HepG2 (cell line): Measurements from ENCODE around the gene RNASE8. TPM values are rescaled to one million over a fixed set of nuclear protein-coding genes. Genes with fewer than 3 reads are reported as not detected.

Experiments used
- BORCS8-MEF2B ChIP-seq: sonication (generic); formaldehyde crosslinking; IDR thresholded peaks from 2 replicates; pipeline ENCODE4 v1.8.0; 2022; ENCODE audit warnings: mild to moderate bottlenecking, missing genetic modification reagents
- DMAP1 ChIP-seq: IDR thresholded peaks from 2 replicates; pipeline ENCODE4 v1.6.1; 2016
- DPF2 ChIP-seq: sonication (generic); formaldehyde crosslinking; IDR thresholded peaks from 2 replicates; pipeline ENCODE4 v1.4.0; 2020; ENCODE audit warnings: mild to moderate bottlenecking, low read depth, missing genetic modification reagents, borderline replicate concordance
- FIP1L1 ChIP-seq: fragments of 200-400 bp; formaldehyde crosslinking; IDR thresholded peaks from 2 replicates; pipeline ENCODE4 v1.6.1; 2018; ENCODE audit warnings: low read depth, mild to moderate bottlenecking, low read length, moderate library complexity, borderline replicate concordance; ENCODE audit not compliant: insufficient read depth
- HMG20A ChIP-seq: IDR thresholded peaks from 2 replicates; pipeline ENCODE4 v1.6.1; 2016; ENCODE audit warnings: borderline replicate concordance
- IRF2 ChIP-seq: IDR thresholded peaks from 2 replicates; pipeline ENCODE4 v1.6.1; 2018; ENCODE audit warnings: missing genetic modification reagents, missing compliant biosample characterization
- KAT2B ChIP-seq: fragments of 150-350 bp; IDR thresholded peaks from 2 replicates; pipeline ENCODE4 v1.6.1; 2014; ENCODE audit warnings: low read depth, low read length, borderline replicate concordance
- MED8 ChIP-seq: sonication (generic); formaldehyde crosslinking; IDR thresholded peaks from 2 replicates; pipeline ENCODE4 v1.8.1; 2023; ENCODE audit warnings: mild to moderate bottlenecking, missing genetic modification reagents; ENCODE audit not compliant: insufficient replicate concordance
- NFE2L2 ChIP-seq: fragments of 150-350 bp; IDR thresholded peaks from 2 replicates; pipeline ENCODE4 v1.6.1; 2014; ENCODE audit warnings: low read length
- NRL ChIP-seq: sonication (generic); formaldehyde crosslinking; IDR thresholded peaks from 2 replicates; pipeline ENCODE4 v1.5.0; 2020; ENCODE audit warnings: missing genetic modification reagents, mild to moderate bottlenecking, moderate library complexity, borderline replicate concordance
- PHF5A ChIP-seq: IDR thresholded peaks from one replicate; pipeline ENCODE4 v1.6.1; 2018; ENCODE audit warnings: low read depth, missing genetic modification reagents; ENCODE audit not compliant: unreplicated experiment
- PHF8 ChIP-seq: sonication (generic); formaldehyde crosslinking; IDR thresholded peaks from 2 replicates; pipeline ENCODE4 v1.5.0; 2020; ENCODE audit warnings: missing genetic modification reagents
- RFX1 ChIP-seq: fragments of 450-650 bp; IDR thresholded peaks from 2 replicates; pipeline ENCODE4 v1.6.1; 2017
- SALL2 ChIP-seq: sonication (generic); formaldehyde crosslinking; IDR thresholded peaks from 2 replicates; pipeline ENCODE4 v1.8.1; 2023; ENCODE audit warnings: mild to moderate bottlenecking, missing genetic modification reagents, inconsistent platforms
- SMYD3 ChIP-seq: sonication (generic); formaldehyde crosslinking; IDR thresholded peaks from 2 replicates; pipeline ENCODE4 v1.8.1; 2023; ENCODE audit warnings: mild to moderate bottlenecking, missing genetic modification reagents
- SRY ChIP-seq: sonication (generic); formaldehyde crosslinking; IDR thresholded peaks from 2 replicates; pipeline ENCODE4 v1.8.0; 2022; ENCODE audit warnings: mild to moderate bottlenecking, missing genetic modification reagents
- TGIF2 ChIP-seq: IDR thresholded peaks from 2 replicates; pipeline ENCODE4 v1.6.1; 2016; ENCODE audit warnings: control low read depth, missing compliant biosample characterization
- ZBTB1 ChIP-seq: sonication (generic); formaldehyde crosslinking; IDR thresholded peaks from 2 replicates; pipeline ENCODE4 v1.4.0; 2020; ENCODE audit warnings: missing genetic modification reagents, borderline replicate concordance
- ZFP41 ChIP-seq: sonication (generic); formaldehyde crosslinking; IDR thresholded peaks from 2 replicates; pipeline ENCODE4 v1.4.0; 2020; ENCODE audit warnings: mild to moderate bottlenecking, missing genetic modification reagents, borderline replicate concordance
- ZNF160 ChIP-seq: sonication (generic); formaldehyde crosslinking; IDR thresholded peaks from 2 replicates; pipeline ENCODE4 v1.8.0; 2022; ENCODE audit warnings: mild to moderate bottlenecking, inconsistent platforms, missing genetic modification reagents
- ZNF451 ChIP-seq: sonication (generic); formaldehyde crosslinking; IDR thresholded peaks from 2 replicates; pipeline ENCODE4 v1.5.0; 2020; ENCODE audit warnings: mild to moderate bottlenecking, missing genetic modification reagents
- ZNF605 ChIP-seq: sonication (generic); formaldehyde crosslinking; IDR thresholded peaks from 2 replicates; pipeline ENCODE4 v1.8.0; 2022; ENCODE audit warnings: mild to moderate bottlenecking, missing genetic modification reagents
- ZNF776 ChIP-seq: sonication (generic); formaldehyde crosslinking; IDR thresholded peaks from 2 replicates; pipeline ENCODE4 v1.4.0; 2020; ENCODE audit warnings: mild to moderate bottlenecking, missing genetic modification reagents
- polyA plus RNA-seq, 8 experiments: library from polyadenylated mRNA; depleted of rRNA in 3 of 8; stranded (reverse) in 7 of 8; unstranded in 1 of 8; fragments of >200 nt; fragmentation: Illumina TruSeq in 4 of 8; extraction: Trizol in 4 of 8; gene quantifications; 2 replicates each; pipeline versions ENCODE4 v1.2.1 to v1.2.3, GENCODE V29; 2011 to 2016; ENCODE audit warnings: low read depth in 4 of 8, missing spikeins in 1 of 8, mixed read lengths in 1 of 8; ENCODE audit not compliant: insufficient read depth in 1 of 8
- total RNA-seq, 5 experiments: library from RNA; depleted of rRNA; stranded (reverse); fragments of >200 nt; fragmentation: Illumina TruSeq; extraction: Trizol; gene quantifications; 2 replicates each; pipeline ENCODE4 v1.2.3, GENCODE V29; 2016; ENCODE audit warnings: low read depth in 1 of 5
- TF ChIP-seq, protein P1 (sequence below): sonication (generic); formaldehyde crosslinking; IDR thresholded peaks from 2 replicates; pipeline ENCODE4 v1.4.0; 2020; ENCODE audit warnings: missing genetic modification reagents
- TF ChIP-seq, protein P2 (sequence below): sonication (generic); formaldehyde crosslinking; IDR thresholded peaks from 2 replicates; pipeline ENCODE4 v1.4.0; 2020; ENCODE audit warnings: missing genetic modification reagents
- TF ChIP-seq, protein P3 (sequence below): sonication (generic); formaldehyde crosslinking; IDR thresholded peaks from 2 replicates; pipeline ENCODE4 v1.5.0; 2020; ENCODE audit warnings: missing genetic modification reagents

RNASE8 gene
- total and polyA plus RNA-seq, 2 of the 13 experiments (the other 11 are each of a cell fraction or from before 2014, with no cell fraction given) = not detected

DNA sequence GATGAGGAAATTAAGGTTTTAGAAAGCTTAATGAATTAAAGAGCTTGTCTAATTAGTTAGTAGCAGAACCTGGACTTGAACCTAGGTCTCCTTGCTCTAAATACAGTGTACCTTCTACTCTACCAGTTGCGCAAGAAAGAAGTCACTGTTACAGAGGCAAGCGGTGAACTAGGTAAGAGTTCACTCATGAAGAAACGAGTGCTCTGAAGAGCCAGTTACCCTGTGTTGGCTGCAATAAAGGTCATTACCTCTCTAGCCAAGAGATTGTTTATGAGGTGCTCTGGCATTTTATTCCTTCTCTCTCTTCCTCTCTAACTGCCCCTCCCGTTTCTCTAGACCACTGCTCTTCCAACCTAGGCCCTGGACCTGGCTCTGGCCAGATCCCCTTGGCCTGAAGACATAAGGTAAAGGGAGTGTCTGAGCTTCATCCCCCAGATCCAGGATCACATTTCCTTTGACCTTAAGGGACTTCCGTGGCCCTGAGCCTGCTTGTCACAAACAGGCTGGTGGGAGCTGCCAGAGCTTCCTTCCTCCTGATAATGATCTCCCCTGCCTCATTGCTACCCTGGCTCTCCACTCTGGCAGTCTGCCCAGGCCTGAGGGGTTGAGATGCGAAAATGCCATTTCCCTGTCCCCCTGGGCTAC is 13.5 kb upstream of the RNASE8 start (continued):
- TF ChIP-seq NFE2L2 (no peak), NRL (CRISPR knock-in tag) (no peak), ZFP41 (CRISPR knock-in tag) (no peak), SMYD3 (CRISPR knock-in tag) (no peak), PHF5A (peak; percentile 56), HMG20A (CRISPR knock-in tag) (no peak), ZNF605 (CRISPR knock-in tag) (peak; percentile 26; the same call in 1 of the 2 replicates), FIP1L1 (no peak), ZNF776 (CRISPR knock-in tag) (no peak), SALL2 (CRISPR knock-in tag) (no peak), ZBTB1 (CRISPR knock-in tag) (no peak), TGIF2 (CRISPR knock-in tag) (no peak), KAT2B (no peak), IRF2 (peak; percentile 64), DMAP1 (CRISPR knock-in tag) (0 out of 2 replicates have a peak, but pooled peaks have one; percentile 40), ZNF160 (CRISPR knock-in tag) (0 out of 2 replicates have a peak, but pooled peaks have one; percentile 39), DPF2 (CRISPR knock-in tag) (0 out of 2 replicates have a peak, but pooled peaks have one; percentile 19), SRY (CRISPR knock-in tag) (no peak), PHF8 (CRISPR knock-in tag) (no peak), BORCS8-MEF2B (CRISPR knock-in tag) (no peak), ZNF451 (0 out of 2 replicates have a peak, but pooled peaks have one; percentile 60), MED8 (CRISPR knock-in tag) (no peak), RFX1 (no peak)
- TF ChIP-seq, protein P1, sequence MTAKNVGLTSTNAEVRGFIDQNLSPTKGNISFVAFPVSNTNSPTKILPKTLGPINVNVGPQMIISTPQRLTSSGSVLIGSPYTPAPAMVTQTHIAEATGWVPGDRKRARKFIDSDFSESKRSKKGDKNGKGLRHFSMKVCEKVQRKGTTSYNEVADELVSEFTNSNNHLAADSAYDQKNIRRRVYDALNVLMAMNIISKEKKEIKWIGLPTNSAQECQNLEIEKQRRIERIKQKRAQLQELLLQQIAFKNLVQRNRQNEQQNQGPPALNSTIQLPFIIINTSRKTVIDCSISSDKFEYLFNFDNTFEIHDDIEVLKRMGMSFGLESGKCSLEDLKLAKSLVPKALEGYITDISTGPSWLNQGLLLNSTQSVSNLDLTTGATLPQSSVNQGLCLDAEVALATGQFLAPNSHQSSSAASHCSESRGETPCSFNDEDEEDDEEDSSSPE = no peak
- TF ChIP-seq, protein P2, sequence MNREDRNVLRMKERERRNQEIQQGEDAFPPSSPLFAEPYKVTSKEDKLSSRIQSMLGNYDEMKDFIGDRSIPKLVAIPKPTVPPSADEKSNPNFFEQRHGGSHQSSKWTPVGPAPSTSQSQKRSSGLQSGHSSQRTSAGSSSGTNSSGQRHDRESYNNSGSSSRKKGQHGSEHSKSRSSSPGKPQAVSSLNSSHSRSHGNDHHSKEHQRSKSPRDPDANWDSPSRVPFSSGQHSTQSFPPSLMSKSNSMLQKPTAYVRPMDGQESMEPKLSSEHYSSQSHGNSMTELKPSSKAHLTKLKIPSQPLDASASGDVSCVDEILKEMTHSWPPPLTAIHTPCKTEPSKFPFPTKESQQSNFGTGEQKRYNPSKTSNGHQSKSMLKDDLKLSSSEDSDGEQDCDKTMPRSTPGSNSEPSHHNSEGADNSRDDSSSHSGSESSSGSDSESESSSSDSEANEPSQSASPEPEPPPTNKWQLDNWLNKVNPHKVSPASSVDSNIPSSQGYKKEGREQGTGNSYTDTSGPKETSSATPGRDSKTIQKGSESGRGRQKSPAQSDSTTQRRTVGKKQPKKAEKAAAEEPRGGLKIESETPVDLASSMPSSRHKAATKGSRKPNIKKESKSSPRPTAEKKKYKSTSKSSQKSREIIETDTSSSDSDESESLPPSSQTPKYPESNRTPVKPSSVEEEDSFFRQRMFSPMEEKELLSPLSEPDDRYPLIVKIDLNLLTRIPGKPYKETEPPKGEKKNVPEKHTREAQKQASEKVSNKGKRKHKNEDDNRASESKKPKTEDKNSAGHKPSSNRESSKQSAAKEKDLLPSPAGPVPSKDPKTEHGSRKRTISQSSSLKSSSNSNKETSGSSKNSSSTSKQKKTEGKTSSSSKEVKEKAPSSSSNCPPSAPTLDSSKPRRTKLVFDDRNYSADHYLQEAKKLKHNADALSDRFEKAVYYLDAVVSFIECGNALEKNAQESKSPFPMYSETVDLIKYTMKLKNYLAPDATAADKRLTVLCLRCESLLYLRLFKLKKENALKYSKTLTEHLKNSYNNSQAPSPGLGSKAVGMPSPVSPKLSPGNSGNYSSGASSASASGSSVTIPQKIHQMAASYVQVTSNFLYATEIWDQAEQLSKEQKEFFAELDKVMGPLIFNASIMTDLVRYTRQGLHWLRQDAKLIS (CRISPR knock-in tag) = no peak
- TF ChIP-seq, protein P3, sequence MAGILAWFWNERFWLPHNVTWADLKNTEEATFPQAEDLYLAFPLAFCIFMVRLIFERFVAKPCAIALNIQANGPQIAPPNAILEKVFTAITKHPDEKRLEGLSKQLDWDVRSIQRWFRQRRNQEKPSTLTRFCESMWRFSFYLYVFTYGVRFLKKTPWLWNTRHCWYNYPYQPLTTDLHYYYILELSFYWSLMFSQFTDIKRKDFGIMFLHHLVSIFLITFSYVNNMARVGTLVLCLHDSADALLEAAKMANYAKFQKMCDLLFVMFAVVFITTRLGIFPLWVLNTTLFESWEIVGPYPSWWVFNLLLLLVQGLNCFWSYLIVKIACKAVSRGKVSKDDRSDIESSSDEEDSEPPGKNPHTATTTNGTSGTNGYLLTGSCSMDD (CRISPR knock-in tag) = no peak
